HepG2 (cell line): ENCODE results near the gene SLIT3.

Source experiments
- SKIL ChIP-seq: sonication (generic); formaldehyde crosslinking; IDR thresholded peaks from 2 replicates; pipeline ENCODE4 v1.8.0; 2022; ENCODE audit warnings: missing genetic modification reagents, mild to moderate bottlenecking, moderate library complexity, borderline replicate concordance
- THAP11 ChIP-seq: IDR thresholded peaks from 2 replicates; pipeline ENCODE4 v1.6.1; 2016; ENCODE audit warnings: missing biosample characterization, missing genetic modification reagents

GRCh38 chr5:169088028-169088725 lies 212.8 kb downstream of the SLIT3 start:
- no peak for TF ChIP-seq THAP11 (CRISPR knock-in tag)
- no peak for TF ChIP-seq SKIL (CRISPR knock-in tag)
